ENCODE data around the gene RBM47. TPM values are rescaled to one million over a fixed set of nuclear protein-coding genes. Genes with fewer than 3 reads are reported as not detected.

The RBM47 gene
- total and polyA plus RNA-seq, 2 experiments from 2014 or later: 35.6 to 139 TPM

- Histone ChIP-seq H3K27ac (ENCODE audit: low read depth) (peak overlapping the region; percentile 65; the same call in 1 of the 2 replicates), H3K4me1 (ENCODE audit: insufficient read depth) (peaks cover 55% of the 10 kb centered on the region), H3K9me2 (ENCODE audit: insufficient read depth) (no peaks in the 10 kb centered on the region), H3K79me2 (replicated peaks; ENCODE audit: insufficient read depth) (peaks cover 99% of the 10 kb centered on the region), H3K27me3 (ENCODE audit: insufficient read depth) (no peaks in the 10 kb centered on the region), H4K20me1 (replicated peaks; ENCODE audit: insufficient read depth) (0 out of 2 replicates have a peak, but pooled peaks cover 8% of the 10 kb centered on the region), H2AFZ (no peak overlapping the region), H3K36me3 (ENCODE audit: insufficient read depth) (peaks cover 4% of the 10 kb centered on the region; the same call in 1 of the 2 replicates), H3F3A (replicated peaks; ENCODE audit: low read depth) (0 out of 2 replicates have a peak, but pooled peaks cover 4% of the 10 kb centered on the region), H3K4me2 (no peak overlapping the region), H3K4me3 (no peak overlapping the region)
- ATAC-seq (no peak), DNase-seq (ENCODE audit: low spot score) (no peak)
- H3K27me3 Mint-ChIP-seq (ENCODE audit: insufficient read depth, low read depth, poor library complexity): peaks cover 13% of the 10 kb centered on the region
- H3K36me3 Mint-ChIP-seq (ENCODE audit: low read depth): peaks cover 76% of the 10 kb centered on the region
- 0 out of 3 replicates have a peak, but pooled peaks cover 3% of the 10 kb centered on the region for H3K9me3 Mint-ChIP-seq
- peaks cover 70% of the 10 kb centered on the region for H3K4me1 Mint-ChIP-seq
- H3K4me3 Mint-ChIP-seq: no peak overlapping the region
- TF ChIP-seq CREB1 (CRISPR knock-in tag; IDR thresholded peaks at IDR 0.05; ENCODE audit: low read depth): no peak
- no peak for TF ChIP-seq CTCF (conservative IDR thresholded peaks at IDR 0.05; ENCODE audit: low read depth in 2 of 2)
- no peak for TF ChIP-seq ETS1 (IDR thresholded peaks at IDR 0.05)
- no peak for TF ChIP-seq EZH2phosphoT487 (IDR thresholded peaks at IDR 0.05; ENCODE audit: unreplicated experiment)
- no peak for TF ChIP-seq REST (IDR thresholded peaks at IDR 0.05; ENCODE audit: unreplicated experiment)
- no peak for TF ChIP-seq ZNF114 (CRISPR knock-in tag; IDR thresholded peaks at IDR 0.05)
- TF ChIP-seq EZH2 (IDR thresholded peaks at IDR 0.05; ENCODE audit: low read depth, unreplicated experiment): no peak
- H3K27ac Mint-ChIP-seq: no peak overlapping the region
Measured at GRCh38 chr4:40623707-40624106, 6.0 kb downstream of the RBM47 start.

DNA sequence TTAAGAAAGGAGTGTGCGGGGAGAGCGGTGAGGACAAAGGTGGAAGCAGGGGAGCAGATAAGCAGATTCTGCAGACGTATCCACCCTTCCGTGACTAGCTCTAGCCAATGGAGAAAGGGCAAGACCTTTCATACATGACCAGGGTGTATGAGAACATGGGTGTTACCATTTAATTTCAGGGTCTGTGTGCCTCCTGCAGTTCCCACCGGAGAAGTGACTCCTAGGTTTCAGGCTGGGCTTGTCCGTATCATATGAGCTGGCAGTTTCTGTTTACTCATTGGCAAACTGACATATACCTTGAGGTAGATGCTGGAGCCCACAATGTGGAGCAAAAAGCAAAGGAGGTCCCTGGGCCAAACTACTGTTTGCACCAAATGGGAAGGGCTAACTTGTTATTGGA, 6.8 kb downstream of the RBM47 start:
- Histone ChIP-seq H3K36me3 (ENCODE audit: insufficient read depth) (peaks cover 4% of the 10 kb centered on the region; the same call in 1 of the 2 replicates), H3K27me3 (ENCODE audit: insufficient read depth) (no peaks in the 10 kb centered on the region), H3K27ac (ENCODE audit: low read depth) (peak overlapping the region; percentile 55), H3K4me3 (no peak overlapping the region), H3K4me2 (no peak overlapping the region), H3K9me2 (ENCODE audit: insufficient read depth) (no peaks in the 10 kb centered on the region), H3K4me1 (ENCODE audit: insufficient read depth) (peaks cover 54% of the 10 kb centered on the region), H4K20me1 (replicated peaks; ENCODE audit: insufficient read depth) (0 out of 2 replicates have a peak, but pooled peaks cover 8% of the 10 kb centered on the region), H3F3A (replicated peaks; ENCODE audit: low read depth) (0 out of 2 replicates have a peak, but pooled peaks cover 4% of the 10 kb centered on the region), H2AFZ (no peak overlapping the region), H3K79me2 (replicated peaks; ENCODE audit: insufficient read depth) (peaks cover 100% of the 10 kb centered on the region)
- H3K4me1 Mint-ChIP-seq: peaks cover 68% of the 10 kb centered on the region
- peaks cover 15% of the 10 kb centered on the region for H3K27me3 Mint-ChIP-seq (ENCODE audit: insufficient read depth, low read depth, poor library complexity)
- DNase-seq (ENCODE audit: low spot score): no peak
- ATAC-seq: no peak
- H3K4me3 Mint-ChIP-seq: no peak overlapping the region
- H3K9me3 Mint-ChIP-seq: 0 out of 3 replicates have a peak, but pooled peaks cover 3% of the 10 kb centered on the region
- H3K27ac Mint-ChIP-seq: peak overlapping the region; percentile 54; the same call in 1 of the 2 replicates
- peaks cover 71% of the 10 kb centered on the region for H3K36me3 Mint-ChIP-seq (ENCODE audit: low read depth)
- no peak for TF ChIP-seq ZNF114 (CRISPR knock-in tag; IDR thresholded peaks at IDR 0.05)
- TF ChIP-seq CTCF (conservative IDR thresholded peaks at IDR 0.05; ENCODE audit: low read depth in 2 of 2): no peak
- no peak for TF ChIP-seq EZH2phosphoT487 (IDR thresholded peaks at IDR 0.05; ENCODE audit: unreplicated experiment)
- TF ChIP-seq NANOG (IDR thresholded peaks at IDR 0.05; ENCODE audit: borderline replicate concordance): no peak
- TF ChIP-seq ETS1 (IDR thresholded peaks at IDR 0.05): no peak
- TF ChIP-seq CREB1 (CRISPR knock-in tag; IDR thresholded peaks at IDR 0.05; ENCODE audit: low read depth): no peak
- no peak for TF ChIP-seq JUNB (IDR thresholded peaks at IDR 0.05; ENCODE audit: unreplicated experiment)

Measured in GM23338 (cell line).